ENCODE data around the gene TBC1D20.

GRCh38 chr20:492159-492558, 29.8 kb upstream of the TBC1D20 start:
- TF ChIP-seq CTCF (IDR thresholded peaks at IDR 0.05; ENCODE audit: insufficient read depth, low read depth, low read length), result no peak
- no peak for TF ChIP-seq EZH2 (IDR thresholded peaks at IDR 0.05; ENCODE audit: insufficient read depth, low read length)

Data from astrocyte (in vitro differentiated cells and primary cell).